HEK293 (cell line): ENCODE data around the gene MAP4K4.

Source experiments
- CTCF ChIA-PET: fragments of 350-600 bp; formaldehyde crosslinking; extraction: SDS; loops from one replicate; lab custom pipeline; 2021; ENCODE audit warnings: antibody characterized with exemption; lab: Yijun Ruan, JAX
- POLR2A ChIA-PET: fragments of 300-600 bp; formaldehyde crosslinking; extraction: SDS; loops from one replicate; lab custom pipeline; 2020; ENCODE audit warnings: antibody characterized with exemption, inconsistent platforms; lab: Yijun Ruan, JAX
- H3K27ac ChIP-seq: fragments of 200-500 bp; sonication (Bioruptor generic); 2 replicates; pipeline ENCODE4 v1.5.1; 2014; ENCODE audit warnings: low read depth, low read length, control low read depth, inconsistent platforms; ENCODE audit errors: extremely low read depth
- H3K36me3 ChIP-seq, 2 experiments: fragments of 200-500 bp in 1 of 2; sonication (Bioruptor generic) in 1 of 2; 1 replicate in 1 of 2; 2 replicates in 1 of 2; pipeline ENCODE4 v1.5.1; 2014 to 2017; ENCODE audit warnings: inconsistent platforms in 2 of 2, low read length in 2 of 2; ENCODE audit not compliant: control insufficient read depth in 2 of 2, insufficient read depth in 1 of 2
- H3K4me1 ChIP-seq: fragments of 200-500 bp; sonication (Bioruptor generic); 2 replicates; pipeline ENCODE4 v1.5.1; 2014; ENCODE audit warnings: mild to moderate bottlenecking, low read length, inconsistent platforms; ENCODE audit not compliant: control insufficient read depth, insufficient read depth
- H3K4me3 ChIP-seq: 2 replicates; pipeline ENCODE4 v1.5.1; 2011; ENCODE audit warnings: low read depth, mild to moderate bottlenecking, control low read depth, low read length, moderate library complexity
- H3K9me3 ChIP-seq: fragments of 200-500 bp; sonication (Bioruptor generic); 2 replicates; pipeline ENCODE4 v1.5.1; 2014; ENCODE audit warnings: low read depth, low read length, inconsistent platforms; ENCODE audit not compliant: control insufficient read depth, insufficient read depth
- BCL11A ChIP-seq: fragments of 450-650 bp; formaldehyde crosslinking; IDR thresholded peaks from 2 replicates; pipeline ENCODE4 v1.5.1; 2016; ENCODE audit warnings: low read depth, missing biosample characterization, missing genetic modification characterization
- GLI2 ChIP-seq: fragments of 450-650 bp; formaldehyde crosslinking; IDR thresholded peaks from 2 replicates; pipeline ENCODE4; 2017; ENCODE audit warnings: missing biosample characterization, missing genetic modification characterization, low read depth, borderline replicate concordance
- HIC1 ChIP-seq: fragments of 450-650 bp; formaldehyde crosslinking; IDR thresholded peaks from 2 replicates; pipeline ENCODE4 v1.5.1; 2016; ENCODE audit warnings: missing biosample characterization, missing genetic modification characterization
- KLF17 ChIP-seq: fragments of 450-650 bp; formaldehyde crosslinking; IDR thresholded peaks from 2 replicates; pipeline ENCODE4 v1.5.1; 2016; ENCODE audit warnings: missing biosample characterization, missing genetic modification characterization
- PBX3 ChIP-seq: sonication (generic); formaldehyde crosslinking; IDR thresholded peaks from 2 replicates; pipeline ENCODE4 v1.8.1; 2022; ENCODE audit warnings: mild to moderate bottlenecking, moderate library complexity, missing genetic modification reagents
- PRDM2 ChIP-seq: fragments of 450-650 bp; formaldehyde crosslinking; IDR thresholded peaks from 2 replicates; pipeline ENCODE4 v1.5.1; 2016; ENCODE audit warnings: missing biosample characterization, missing genetic modification characterization, borderline replicate concordance
- RBAK ChIP-seq: fragments of 450-650 bp; formaldehyde crosslinking; IDR thresholded peaks from 2 replicates; pipeline ENCODE4 v1.5.1; 2016; ENCODE audit warnings: missing biosample characterization, missing genetic modification characterization
- REPIN1 ChIP-seq: fragments of 450-650 bp; formaldehyde crosslinking; IDR thresholded peaks from 2 replicates; pipeline ENCODE4 v1.5.1; 2017; ENCODE audit warnings: missing biosample characterization, missing genetic modification characterization, low read depth
- SETDB1 ChIP-seq: IDR thresholded peaks from one replicate; pipeline ENCODE4 v1.6.1; 2017; ENCODE audit warnings: mild to moderate bottlenecking, low read length, moderate library complexity, mixed read lengths; ENCODE audit not compliant: insufficient read length
- YY2 ChIP-seq: fragments of 450-650 bp; formaldehyde crosslinking; IDR thresholded peaks from 2 replicates; pipeline ENCODE4 v1.5.1; 2016; ENCODE audit warnings: missing biosample characterization, missing genetic modification characterization
- ZBTB10 ChIP-seq: fragments of 450-650 bp; formaldehyde crosslinking; IDR thresholded peaks from 2 replicates; pipeline ENCODE4 v1.5.1; 2016; ENCODE audit warnings: missing biosample characterization, missing genetic modification characterization
- ZBTB26 ChIP-seq: fragments of 450-650 bp; formaldehyde crosslinking; optimal IDR thresholded peaks from 2 replicates; pipeline ENCODE3; 2016; ENCODE audit warnings: missing biosample characterization, mild to moderate bottlenecking, missing genetic modification characterization
- ZBTB48 ChIP-seq: fragments of 450-650 bp; formaldehyde crosslinking; IDR thresholded peaks from 2 replicates; pipeline ENCODE4 v1.5.1; 2016; ENCODE audit warnings: missing biosample characterization, missing genetic modification characterization
- ZNF155 ChIP-seq: fragments of 450-650 bp; formaldehyde crosslinking; IDR thresholded peaks from 2 replicates; pipeline ENCODE4 v1.5.1; 2016; ENCODE audit warnings: missing biosample characterization, missing genetic modification characterization
- ZNF433 ChIP-seq: fragments of 450-650 bp; formaldehyde crosslinking; IDR thresholded peaks from 2 replicates; pipeline ENCODE4 v1.5.1; 2016; ENCODE audit warnings: missing biosample characterization, missing genetic modification characterization, low read depth
- ZNF501 ChIP-seq: fragments of 450-650 bp; formaldehyde crosslinking; IDR thresholded peaks from 2 replicates; pipeline ENCODE4 v1.5.1; 2016; ENCODE audit warnings: missing biosample characterization, missing genetic modification characterization
- ZNF555 ChIP-seq: fragments of 450-650 bp; formaldehyde crosslinking; conservative IDR thresholded peaks from 2 replicates; pipeline ENCODE4 v1.5.1; 2017; ENCODE audit warnings: missing biosample characterization, mild to moderate bottlenecking, missing genetic modification characterization, inconsistent platforms
- ZNF670 ChIP-seq: fragments of 450-650 bp; formaldehyde crosslinking; IDR thresholded peaks from 2 replicates; pipeline ENCODE4 v1.5.1; 2016; ENCODE audit warnings: missing biosample characterization, missing genetic modification characterization, low read depth
- ZNF76 ChIP-seq: fragments of 450-650 bp; formaldehyde crosslinking; IDR thresholded peaks from 2 replicates; pipeline ENCODE4; 2016; ENCODE audit warnings: low read depth, missing biosample characterization, missing genetic modification characterization, borderline replicate concordance
- ZSCAN16 ChIP-seq: fragments of 450-650 bp; formaldehyde crosslinking; IDR thresholded peaks from 2 replicates; pipeline ENCODE4 v1.5.1; 2016; ENCODE audit warnings: missing biosample characterization, missing genetic modification characterization

MAP4K4 gene

GRCh38 chr2:101734505-101735165 lies 37.1 kb downstream of the MAP4K4 start:
- H3K27ac ChIP-seq = no peak overlapping the region
- H3K4me1 ChIP-seq = peaks cover 17% of the 10 kb centered on the region
- no peaks in the 10 kb centered on the region; a peak in 1 of 3 replicates for H3K36me3 ChIP-seq
- TF ChIP-seq ZNF555 (tag by site-specific recombination) = no peak
- TF ChIP-seq SETDB1 = no peak
- TF ChIP-seq ZNF501 (tag by site-specific recombination) = no peak
- no peak for TF ChIP-seq KLF17
- no peak for TF ChIP-seq ZBTB10 (tag by site-specific recombination)
- no peak for TF ChIP-seq ZNF433 (tag by site-specific recombination)
- TF ChIP-seq ZNF670 (tag by site-specific recombination) = no peak
- no peak for TF ChIP-seq BCL11A (tag by site-specific recombination)
- TF ChIP-seq PRDM2 = no peak
- no peak overlapping the region for H3K4me3 ChIP-seq
- H3K9me3 ChIP-seq = no peaks in the 10 kb centered on the region
- POLR2A ChIA-PET = no interaction called here
- CTCF ChIA-PET = interaction anchor here (0.6 to 1.5 kb wide), 2 partner anchors 9 to 97 kb away, joined by 3 to 4 read pairs; no protein-coding TSS in a partner anchor

- ChIA-PET POLR2A (no interaction called here), CTCF (interaction anchor here (0.6 to 1.5 kb wide), 2 partner anchors 10 to 97 kb away, joined by 3 to 4 read pairs; no protein-coding TSS in a partner anchor)
- Histone ChIP-seq H3K4me1 (peaks cover 17% of the 10 kb centered on the region), H3K36me3 (no peaks in the 10 kb centered on the region; a peak in 1 of 3 replicates), H3K4me3 (no peak overlapping the region), H3K27ac (no peak overlapping the region), H3K9me3 (no peaks in the 10 kb centered on the region)
- TF ChIP-seq ZBTB48 (tag by site-specific recombination) = no peak
- no peak for TF ChIP-seq HIC1
- no peak for TF ChIP-seq YY2
- TF ChIP-seq PBX3 (CRISPR knock-in tag) = no peak
- TF ChIP-seq ZBTB26 (tag by site-specific recombination) = no peak
- no peak for TF ChIP-seq ZNF670 (tag by site-specific recombination)
- no peak for TF ChIP-seq GLI2 (tag by site-specific recombination)
- TF ChIP-seq RBAK (tag by site-specific recombination) = no peak
- no peak for TF ChIP-seq ZNF501 (tag by site-specific recombination)
- TF ChIP-seq ZSCAN16 (tag by site-specific recombination) = no peak
- TF ChIP-seq ZNF155 (tag by site-specific recombination) = no peak
- TF ChIP-seq ZNF76 (tag by site-specific recombination) = no peak
- no peak for TF ChIP-seq REPIN1 (tag by site-specific recombination)
Measured at GRCh38 chr2:101735166-101735533, 37.6 kb downstream of the MAP4K4 start.
